K562 (cell line): Measurements from ENCODE around the gene VAPB. TPM values are rescaled to one million over a fixed set of nuclear protein-coding genes. Genes with fewer than 3 reads are reported as not detected.

ENCODE experiments used
- ATAC-seq: fragments of 200-7000 bp; cut with Tn5 transposase; 3 replicates; pipeline ENCODE4 v1.9.1; 2020; ENCODE audit warnings: moderate library complexity
- BruUV-seq: library from RNA; stranded (reverse); fragments of 400-500 nt; replicated peaks from 2 replicates; lab custom pipeline; 2021; lab: Mats Ljungman, UMichigan
- CTCF ChIA-PET: fragments of 300-600 bp; formaldehyde crosslinking; extraction: SDS; loops from one replicate; lab custom pipeline; 2021; ENCODE audit warnings: low intra/inter-chr PET ratio; lab: Yijun Ruan, JAX
- POLR2A ChIA-PET: fragments of 300-600, 350-650 bp; sonication (Branson Sonifier 250); formaldehyde crosslinking; extraction: SDS; loops from one replicate; lab custom pipeline; 2021; ENCODE audit warnings: antibody characterized with exemption, inconsistent platforms; lab: Yijun Ruan, JAX
- DNase-seq, 4 experiments: peaks; one replicate each; pipeline versions ENCODE4 v3.0.0 to v3.0.0-alpha.2; 2011 to 2018; ENCODE audit warnings: low spot score in 3 of 4, mixed read lengths in 3 of 4; ENCODE audit errors: extremely low read depth in 1 of 4
- FAIRE-seq: peaks from 2 replicates; lab custom pipeline; 2011; peaks lifted over from hg19 to GRCh38; lab: Jason Lieb, UNC
- H2AFZ ChIP-seq: 2 replicates; pipeline ENCODE4 v1.6.0; 2011; ENCODE audit warnings: low read depth, low read length, control low read depth, inconsistent platforms
- H3K27ac ChIP-seq: fragments of 200-600 bp; 3 replicates; pipeline ENCODE4 v1.8.0; 2011; ENCODE audit warnings: low read depth, mild to moderate bottlenecking, control low read depth, inconsistent platforms, low read length, moderate library complexity, mixed read lengths; ENCODE audit errors: extremely low read depth
- H3K27me3 ChIP-seq, 2 experiments: fragments of 300-600 bp in 1 of 2; 2 replicates in 1 of 2; 3 replicates in 1 of 2; pipeline versions ENCODE4 v1.6.0 to v1.8.0; 2011; ENCODE audit warnings: inconsistent platforms in 2 of 2, low read length in 2 of 2, mild to moderate bottlenecking in 1 of 2, mixed read lengths in 1 of 2, moderate library complexity in 1 of 2; ENCODE audit not compliant: control insufficient read depth in 2 of 2, insufficient read depth in 2 of 2
- H3K36me3 ChIP-seq: fragments of 300-600 bp; 3 replicates; pipeline ENCODE4 v1.8.0; 2011; ENCODE audit warnings: mild to moderate bottlenecking, low read length, inconsistent platforms; ENCODE audit not compliant: control insufficient read depth, insufficient read depth
- H3K4me1 ChIP-seq, 2 experiments: fragments of 200-600 bp in 1 of 2; replicated peaks in 1 of 2; 2 replicates in 1 of 2; 3 replicates in 1 of 2; pipeline versions ENCODE4 v1.5.1 to v1.8.0; 2011; ENCODE audit warnings: inconsistent platforms in 2 of 2, low read length in 2 of 2, mild to moderate bottlenecking in 1 of 2, mixed read lengths in 1 of 2, moderate library complexity in 1 of 2; ENCODE audit not compliant: control insufficient read depth in 2 of 2, insufficient read depth in 2 of 2
- H3K4me2 ChIP-seq: 2 replicates; pipeline ENCODE4 v1.6.1; 2011; ENCODE audit warnings: low read length, control low read depth, inconsistent platforms, mixed read lengths; ENCODE audit not compliant: insufficient read depth
- H3K4me3 ChIP-seq: fragments of 200-600 bp; sonication (generic), shearing (Covaris generic); 2 replicates; pipeline ENCODE4 v1.5.1; 2016; ENCODE audit warnings: control low read depth, inconsistent platforms
- H3K79me2 ChIP-seq: fragments of 200-600 bp; 3 replicates; pipeline ENCODE4 v1.8.0; 2011; ENCODE audit warnings: low read length, inconsistent platforms; ENCODE audit not compliant: control insufficient read depth, insufficient read depth
- H3K9ac ChIP-seq, 2 experiments: 2 replicates each; pipeline versions ENCODE4 v1.6.0 to v1.6.1; 2011; ENCODE audit warnings: low read depth in 2 of 2, low read length in 2 of 2, control low read depth in 1 of 2, inconsistent platforms in 1 of 2, mild to moderate bottlenecking in 1 of 2, mixed read lengths in 1 of 2; ENCODE audit not compliant: insufficient read depth in 1 of 2
- H3K9me1 ChIP-seq: one replicate; pipeline ENCODE4 v1.6.0; 2011; ENCODE audit warnings: inconsistent platforms, mild to moderate bottlenecking, low read length, moderate library complexity; ENCODE audit not compliant: control insufficient read depth, insufficient read depth
- H3K9me3 ChIP-seq: replicated peaks from 2 replicates; pipeline ENCODE4 v1.5.1; 2011; ENCODE audit warnings: low read depth, low read length, inconsistent platforms; ENCODE audit not compliant: control insufficient read depth, insufficient read depth
- H4K20me1 ChIP-seq: replicated peaks from 2 replicates; pipeline ENCODE4 v1.6.1; 2011; ENCODE audit warnings: low read length, inconsistent platforms, mixed read lengths; ENCODE audit not compliant: control insufficient read depth, insufficient read depth
- ARID2 ChIP-seq: fragments of 450-650 bp; IDR thresholded peaks from 2 replicates; pipeline ENCODE4 v1.6.1; 2017; ENCODE audit warnings: antibody characterized with exemption, mild to moderate bottlenecking
- DACH1 ChIP-seq: fragments of 450-650 bp; IDR thresholded peaks from 2 replicates; pipeline ENCODE4 v1.6.1; 2018; ENCODE audit not compliant: partially characterized antibody
- HDAC2 ChIP-seq: fragments of 450-650 bp; IDR thresholded peaks from 2 replicates; pipeline ENCODE4 v1.6.1; 2016; ENCODE audit warnings: mild to moderate bottlenecking
- HDGF ChIP-seq: fragments of 450-650 bp; IDR thresholded peaks from 2 replicates; pipeline ENCODE4 v1.6.1; 2016
- JUNB ChIP-seq: fragments of 450-650 bp; formaldehyde crosslinking; conservative IDR thresholded peaks from 2 replicates; pipeline ENCODE4 v1.4.0; 2020; ENCODE audit warnings: mild to moderate bottlenecking
- KAT7 ChIP-seq: sonication (generic); formaldehyde crosslinking; IDR thresholded peaks from 2 replicates; pipeline ENCODE4 v1.8.0; 2022; ENCODE audit warnings: missing genetic modification reagents, mild to moderate bottlenecking, borderline replicate concordance
- MXD1 ChIP-seq: fragments of 250-450 bp; sonication (Bioruptor Pico); IDR thresholded peaks from 2 replicates; pipeline ENCODE4 v1.8.0; 2021; ENCODE audit warnings: borderline replicate concordance, mild to moderate bottlenecking, moderate library complexity; ENCODE audit not compliant: poor library complexity, severe bottlenecking
- PHF20 ChIP-seq: fragments of 450-650 bp; IDR thresholded peaks from 2 replicates; pipeline ENCODE4 v1.6.1; 2018; ENCODE audit not compliant: partially characterized antibody
- POLR2H ChIP-seq: IDR thresholded peaks from 2 replicates; pipeline ENCODE4 v1.6.1; 2016; ENCODE audit warnings: missing genetic modification characterization, low read depth, mild to moderate bottlenecking, control low read depth, missing compliant biosample characterization, moderate library complexity
- RBM22 ChIP-seq: fragments of 200-400 bp; formaldehyde crosslinking; IDR thresholded peaks from 2 replicates; pipeline ENCODE4 v1.6.1; 2018; ENCODE audit warnings: low read length, low read depth; ENCODE audit not compliant: poor library complexity, severe bottlenecking
- SRSF1 ChIP-seq: fragments of 200-400 bp; formaldehyde crosslinking; IDR thresholded peaks from 2 replicates; pipeline ENCODE4 v1.6.1; 2017; ENCODE audit warnings: mild to moderate bottlenecking, low read depth, low read length, moderate library complexity
- TEAD2 ChIP-seq: fragments of 450-650 bp; IDR thresholded peaks from 2 replicates; pipeline ENCODE4 v1.6.1; 2016; ENCODE audit warnings: missing genetic modification characterization, control low read depth, missing compliant biosample characterization
- U2AF2 ChIP-seq: fragments of 200-400 bp; formaldehyde crosslinking; optimal IDR thresholded peaks from 2 replicates; pipeline ENCODE3; 2017; ENCODE audit warnings: low read depth, mild to moderate bottlenecking, low read length
- USF2 ChIP-seq: sonication (generic); formaldehyde crosslinking; IDR thresholded peaks from 2 replicates; pipeline ENCODE4 v1.5.0; 2020; ENCODE audit warnings: missing genetic modification reagents
- WHSC1 ChIP-seq: IDR thresholded peaks from one replicate; pipeline ENCODE4 v1.6.1; 2012; ENCODE audit warnings: low read length, control low read depth, inconsistent platforms
- ZNF277 ChIP-seq: fragments of 250-450 bp; sonication (Bioruptor Pico); IDR thresholded peaks from 2 replicates; pipeline ENCODE4 v1.8.0; 2022; ENCODE audit warnings: inconsistent platforms, mild to moderate bottlenecking, moderate library complexity, borderline replicate concordance
- ZNF384 ChIP-seq: IDR thresholded peaks from 2 replicates; pipeline ENCODE4 v1.6.1; 2012; ENCODE audit warnings: low read depth, low read length, improper control_type of control experiment
- ZNF507 ChIP-seq: conservative IDR thresholded peaks from 2 replicates; pipeline ENCODE4 v1.6.1; 2017; ENCODE audit warnings: missing genetic modification characterization, missing compliant biosample characterization
- ZNF586 ChIP-seq: fragments of 450-650 bp; formaldehyde crosslinking; conservative IDR thresholded peaks from 2 replicates; pipeline ENCODE4 v1.4.0; 2020; ENCODE audit warnings: mild to moderate bottlenecking, moderate library complexity
- WGBS: fragments of 100-300 bp; shearing (Covaris generic); methylation state at CpG from one replicate; pipeline ENCODE4 v1.1.6; 2016; ENCODE audit warnings: low coverage, mixed read lengths; ENCODE audit not compliant: insufficient coverage; ENCODE audit errors: missing lambda C conversion rate; 5-methylcytosine and 5-hydroxymethylcytosine counted together
- in situ Hi-C: fragments of 300-500 bp; cut with MboI; formaldehyde crosslinking; loops from 4 replicates; pipeline ENCODE4 v1.15.0; 2018; ENCODE audit warnings: inconsistent platforms, mixed read lengths
- intact Hi-C: fragments of 100-400 bp; cut with micrococcal nuclease; formaldehyde crosslinking; loops from 2 replicates; pipeline ENCODE4 v1.14.2; 2022
- polyA plus RNA-seq, 8 experiments: library from polyadenylated mRNA; depleted of rRNA in 4 of 8; stranded (reverse) in 5 of 8; unstranded in 3 of 8; fragments of >200 nt; fragmentation: Nextera tagmentation in 2 of 8; fragmentation: Illumina TruSeq in 1 of 8; extraction: Ambion mirVana in 2 of 8; extraction: Trizol in 1 of 8; gene quantifications; 2 replicates each; pipeline versions ENCODE4 v1.2.1 to v1.2.3, GENCODE V29; 2011 to 2014; ENCODE audit warnings: inconsistent platforms in 1 of 8, missing spikeins in 1 of 8
- total RNA-seq, 7 experiments: library from RNA; depleted of rRNA in 6 of 7; stranded (reverse); fragments of >200 nt in 6 of 7; fragmentation: Illumina TruSeq in 2 of 7; extraction: Trizol in 2 of 7; gene quantifications; 2 replicates each; pipeline versions ENCODE4 v1.2.1 to v1.2.3, GENCODE V29; 2011 to 2021; ENCODE audit warnings: low replicate concordance in 1 of 7

Gene VAPB
- total and polyA plus RNA-seq, 9 of the 15 experiments (the other 6 are each of a cell fraction or from before 2014, with no cell fraction given): 3.4 to 51.0 (median 27.9) TPM

- TF ChIP-seq U2AF2: no peak
Measured at GRCh38 chr20:58494923-58495622, 106.0 kb downstream of the VAPB start (continued).

GRCh38 chr20:58495623-58496428, 106.8 kb downstream of the VAPB start:
- no peak overlapping the region for H3K4me2 ChIP-seq
- no peaks in the 10 kb centered on the region for H3K79me2 ChIP-seq
- no TSS peak for BruUV-seq
- DNase-seq (no peak), FAIRE-seq (no peak)
- no peaks in the 10 kb centered on the region for H4K20me1 ChIP-seq
- POLR2A ChIA-PET: no interaction called here
- no peaks in the 10 kb centered on the region; the same call in 1 of the 2 replicates for H3K9me3 ChIP-seq
- no peak overlapping the region for H3K4me3 ChIP-seq
- H2AFZ ChIP-seq: no peak overlapping the region
- H3K27ac ChIP-seq: no peak overlapping the region
- no peak for TF ChIP-seq PHF20
- no peak for TF ChIP-seq DACH1
- TF ChIP-seq POLR2H (tag): no peak
- TF ChIP-seq ZNF507: no peak
- TF ChIP-seq HDGF: no peak
- no peak for TF ChIP-seq ZNF277 (CRISPR knock-in tag)
- no peak for TF ChIP-seq USF2 (CRISPR knock-in tag)
- TF ChIP-seq TEAD2 (tag): no peak
- no peak for TF ChIP-seq SRSF1
- TF ChIP-seq HDAC2: no peak
- TF ChIP-seq RBM22: no peak
- TF ChIP-seq ARID2: no peak
- no peak for TF ChIP-seq WHSC1
- no peak for TF ChIP-seq MXD1
- TF ChIP-seq ZNF384: no peak
- no peak for TF ChIP-seq ZNF586 (CRISPR knock-in tag)
- no peak for TF ChIP-seq JUNB
- no peak for TF ChIP-seq KAT7
- TF ChIP-seq, all 486 proteins: peak for 0
- H3K36me3 ChIP-seq: no peaks in the 10 kb centered on the region
- H3K4me1 ChIP-seq: no peaks in the 10 kb centered on the region
- CTCF ChIA-PET: interaction anchor here (0.7 kb wide), 1 partner anchor 13 kb away, joined by 3 read pairs; no protein-coding TSS in a partner anchor
- no peak for ATAC-seq
- no peaks in the 10 kb centered on the region for H3K9me1 ChIP-seq
- intact Hi-C loops: no loop called here
- in situ Hi-C loops: no loop called here
- 10% methylated on average over 14 of the region's 15 CpGs for WGBS
- no peak overlapping the region; a peak in 1 of 4 replicates for H3K9ac ChIP-seq
- peaks cover 5 to 47% of the 10 kb centered on the region in 2 experiments; a peak in 4 of 5 replicates for H3K27me3 ChIP-seq
